HG02884 (cell line): Measurements from ENCODE around the gene RAB3GAP1.

Experiments used
- ATAC-seq: cut with Tn5 transposase; IDR thresholded peaks from one replicate; pipeline ENCODE4 v1.9.1; 2021; ENCODE audit warnings: mild to moderate bottlenecking, moderate library complexity; ENCODE audit not compliant: unreplicated experiment

Gene RAB3GAP1

DNA sequence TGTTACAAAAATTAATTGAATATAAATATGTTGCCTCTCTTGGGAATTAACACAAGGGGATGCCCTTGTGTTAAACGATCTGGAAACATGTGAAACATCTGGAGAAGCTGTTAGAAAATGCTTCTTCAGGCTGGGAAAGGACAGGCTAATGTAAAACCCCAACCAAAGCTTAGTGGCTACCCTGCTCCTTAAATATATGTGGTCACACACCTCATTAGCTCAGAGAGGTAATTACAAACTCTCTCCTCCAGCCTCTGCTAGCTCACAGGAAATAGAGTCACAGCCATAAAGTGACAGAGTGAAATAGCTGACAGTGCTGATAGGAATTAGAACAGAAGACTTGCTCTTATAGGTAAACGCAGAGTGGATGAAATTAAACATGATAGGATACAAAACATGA lies 155.9 kb downstream of the RAB3GAP1 start:
- no peak for ATAC-seq

DNA sequence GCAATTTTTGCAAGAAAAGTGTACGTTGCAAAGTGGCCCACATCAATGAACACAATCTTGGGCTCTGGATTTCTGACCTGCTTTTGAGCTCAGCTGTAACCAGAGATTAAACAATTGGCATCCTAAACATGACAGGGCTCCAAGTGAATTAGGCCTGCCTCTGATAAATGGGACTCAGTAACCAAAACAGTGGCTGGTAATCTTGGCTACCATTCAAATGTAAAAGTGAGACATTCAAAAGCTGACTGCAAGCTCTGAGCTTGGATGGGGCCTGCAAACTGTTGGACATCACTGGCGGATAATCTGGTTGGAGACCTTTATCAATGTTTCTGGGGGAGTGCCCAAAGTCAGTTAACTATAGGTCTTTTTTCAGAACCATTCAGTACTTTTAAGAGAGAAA lies 160.7 kb downstream of the RAB3GAP1 start:
- no peak for ATAC-seq

GRCh38 chr2:135218426-135218825 lies 166.3 kb downstream of the RAB3GAP1 start:
- no peak for ATAC-seq

DNA sequence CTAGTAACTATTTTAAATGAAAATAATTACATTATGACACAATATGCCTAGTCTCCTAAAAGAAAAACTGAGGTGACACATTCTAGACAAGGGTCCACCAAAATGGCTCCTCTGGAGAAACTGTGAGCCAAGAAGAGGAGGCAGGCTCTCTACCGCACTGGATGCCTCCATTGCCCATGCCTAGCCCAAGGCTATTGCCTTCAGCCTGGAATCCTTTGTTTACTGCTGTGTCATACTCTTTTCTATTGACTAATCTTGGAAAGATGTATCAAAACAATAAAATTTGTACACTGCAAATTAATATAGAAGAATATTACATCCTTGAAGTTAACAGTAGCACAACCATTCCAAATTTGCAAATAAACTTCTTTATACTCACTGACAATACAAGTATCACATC lies 167.1 kb downstream of the RAB3GAP1 start:
- no peak for ATAC-seq
